ENCODE results near the gene PLD1.

DNA sequence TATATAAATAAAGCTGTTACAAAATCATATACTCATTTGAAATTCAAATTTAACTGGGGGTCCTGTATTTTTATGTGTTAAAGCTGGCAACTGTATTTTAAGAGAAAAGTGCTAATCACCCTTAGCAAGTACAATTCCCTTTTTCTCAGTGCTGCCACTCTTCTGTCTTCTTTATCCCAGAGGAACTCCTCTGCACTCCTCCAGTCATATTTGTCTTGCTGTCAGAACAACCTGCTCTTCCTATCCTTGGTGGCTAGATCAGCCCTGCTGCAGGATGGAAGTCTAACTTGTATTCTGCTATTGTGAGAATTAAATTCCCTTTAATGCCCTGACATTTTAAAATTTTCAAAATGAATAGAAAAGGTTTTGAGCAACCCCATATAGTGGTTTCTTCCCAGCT lies 226.2 kb downstream of the PLD1 start:
- TF ChIP-seq, protein P1, sequence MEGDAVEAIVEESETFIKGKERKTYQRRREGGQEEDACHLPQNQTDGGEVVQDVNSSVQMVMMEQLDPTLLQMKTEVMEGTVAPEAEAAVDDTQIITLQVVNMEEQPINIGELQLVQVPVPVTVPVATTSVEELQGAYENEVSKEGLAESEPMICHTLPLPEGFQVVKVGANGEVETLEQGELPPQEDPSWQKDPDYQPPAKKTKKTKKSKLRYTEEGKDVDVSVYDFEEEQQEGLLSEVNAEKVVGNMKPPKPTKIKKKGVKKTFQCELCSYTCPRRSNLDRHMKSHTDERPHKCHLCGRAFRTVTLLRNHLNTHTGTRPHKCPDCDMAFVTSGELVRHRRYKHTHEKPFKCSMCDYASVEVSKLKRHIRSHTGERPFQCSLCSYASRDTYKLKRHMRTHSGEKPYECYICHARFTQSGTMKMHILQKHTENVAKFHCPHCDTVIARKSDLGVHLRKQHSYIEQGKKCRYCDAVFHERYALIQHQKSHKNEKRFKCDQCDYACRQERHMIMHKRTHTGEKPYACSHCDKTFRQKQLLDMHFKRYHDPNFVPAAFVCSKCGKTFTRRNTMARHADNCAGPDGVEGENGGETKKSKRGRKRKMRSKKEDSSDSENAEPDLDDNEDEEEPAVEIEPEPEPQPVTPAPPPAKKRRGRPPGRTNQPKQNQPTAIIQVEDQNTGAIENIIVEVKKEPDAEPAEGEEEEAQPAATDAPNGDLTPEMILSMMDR (tag by site-specific recombination; IDR thresholded peaks at IDR 0.05) = no peak
- TF ChIP-seq ZNF10 (tag by site-specific recombination; IDR thresholded peaks at IDR 0.05) (no peak), ZNF843 (tag by site-specific recombination; IDR thresholded peaks at IDR 0.05) (no peak), TRIM28 (IDR thresholded peaks at IDR 0.05; ENCODE audit: borderline replicate concordance, low read length) (no peak), ZNF24 (tag by site-specific recombination; IDR thresholded peaks at IDR 0.05) (no peak), ZFP69B (tag by site-specific recombination; IDR thresholded peaks at IDR 0.05) (no peak), ZNF146 (tag by site-specific recombination; IDR thresholded peaks at IDR 0.05) (no peak), ZNF404 (tag by site-specific recombination; IDR thresholded peaks at IDR 0.05) (no peak), ZNF26 (tag by site-specific recombination; IDR thresholded peaks at IDR 0.05) (no peak), ZNF501 (tag by site-specific recombination; IDR thresholded peaks at IDR 0.05) (no peak), ZNF521 (tag by site-specific recombination; IDR thresholded peaks at IDR 0.05) (no peak), ZFP37 (tag by site-specific recombination; IDR thresholded peaks at IDR 0.05) (no peak)

All from HEK293 (cell line).